Smooth muscle cell (in vitro differentiated cells): ENCODE measurements around the gene KRT81. TPM values are rescaled to one million over a fixed set of nuclear protein-coding genes. Genes with fewer than 3 reads are reported as not detected.
"Not testable (repeated sequence)": the region's sequence is repeated elsewhere in the genome, so short reads cannot be mapped to it uniquely, and the experiment has no call there.

ENCODE experiments used
- DNase-seq: peaks from one replicate; lab custom pipeline; 2025; ENCODE audit not compliant: unreplicated experiment; lab: John Stamatoyannopoulos, UW
- H2AFZ ChIP-seq: fragments of 200-600 bp; sonication (generic); 2 replicates; pipeline ENCODE4 v1.6.0; 2016; ENCODE audit warnings: antibody characterized with exemption, low read depth, mild to moderate bottlenecking
- H3F3A ChIP-seq: fragments of 200-600 bp; sonication (generic); 2 replicates; pipeline ENCODE4 v1.6.0; 2017; ENCODE audit warnings: antibody characterized with exemption, low read depth
- H3K27ac ChIP-seq: fragments of 200-600 bp; sonication (generic); 2 replicates; pipeline ENCODE4 v1.5.1; 2016; ENCODE audit warnings: low read depth, mild to moderate bottlenecking
- H3K27me3 ChIP-seq: fragments of 200-600 bp; sonication (generic); 2 replicates; pipeline ENCODE4 v1.6.1; 2016; ENCODE audit warnings: low read depth, mild to moderate bottlenecking
- H3K36me3 ChIP-seq: fragments of 200-600 bp; sonication (generic); 2 replicates; pipeline ENCODE4 v1.5.1; 2016; ENCODE audit warnings: low read depth
- H3K4me1 ChIP-seq: fragments of 200-600 bp; sonication (generic); 2 replicates; pipeline ENCODE4 v1.5.1; 2016; ENCODE audit warnings: low read depth
- H3K4me2 ChIP-seq: fragments of 200-600 bp; sonication (generic); 2 replicates; pipeline ENCODE4 v1.6.0; 2016; ENCODE audit warnings: mild to moderate bottlenecking
- H3K4me3 ChIP-seq: fragments of 200-600 bp; sonication (generic); 2 replicates; pipeline ENCODE4 v1.5.1; 2016; ENCODE audit warnings: mild to moderate bottlenecking
- H3K79me2 ChIP-seq: fragments of 200-600 bp; sonication (generic); 2 replicates; pipeline ENCODE4 v1.6.0; 2016; ENCODE audit warnings: low read depth, mild to moderate bottlenecking
- H3K9ac ChIP-seq: fragments of 200-600 bp; sonication (generic); 2 replicates; pipeline ENCODE4 v1.6.0; 2016; ENCODE audit warnings: low read depth
- H3K9me3 ChIP-seq: fragments of 200-600 bp; sonication (generic); replicated peaks from 2 replicates; pipeline ENCODE4 v1.5.1; 2016; ENCODE audit warnings: low read depth
- H4K20me1 ChIP-seq: fragments of 200-600 bp; sonication (generic); 2 replicates; pipeline ENCODE4 v1.6.0; 2016; ENCODE audit warnings: low read depth
- CTCF ChIP-seq: fragments of 200-600 bp; sonication (generic); IDR thresholded peaks from 2 replicates; pipeline ENCODE4 v1.5.1; 2017; ENCODE audit warnings: borderline replicate concordance, mild to moderate bottlenecking, antibody characterized with exemption; ENCODE audit not compliant: insufficient read depth, poor library complexity, severe bottlenecking
- WGBS: methylation state at CpG from one replicate; pipeline ENCODE4 v1.1.7; 2016; ENCODE audit warnings: low lambda C conversion rate; 5-methylcytosine and 5-hydroxymethylcytosine counted together
- polyA plus RNA-seq: library from polyadenylated mRNA; unstranded; fragments of >200 nt; fragmentation: Nextera tagmentation; extraction: Ambion mirVana; gene quantifications from 2 replicates; pipeline ENCODE4 v1.2.1, GENCODE V29; 2016
- total RNA-seq: library from RNA; depleted of rRNA; stranded (reverse); fragments of >200 nt; gene quantifications from 2 replicates; pipeline ENCODE4 v1.2.3, GENCODE V29; 2014

Gene KRT81
- total and polyA plus RNA-seq, 2 experiments from 2014 or later, result 0.49 to 1.4 TPM

GRCh38 chr12:52243259-52243855 lies 48.0 kb downstream of the KRT81 start:
- no peak overlapping the region for H2AFZ ChIP-seq
- 68% methylated on average over 5 of the region's 5 CpGs for WGBS

GRCh38 chr12:52242442-52243258 lies 48.7 kb downstream of the KRT81 start:
- 98% methylated on average over 10 of the region's 11 CpGs for WGBS
- Histone ChIP-seq H3K4me2 (no peak overlapping the region), H3K27ac (no peak overlapping the region), H3K9ac (no peak overlapping the region), H4K20me1 (peaks cover 6% of the 10 kb centered on the region), H3K4me3 (no peak overlapping the region), H2AFZ (no peak overlapping the region), H3K9me3 (no peaks in the 10 kb centered on the region), H3K4me1 (no peaks in the 10 kb centered on the region), H3K79me2 (no peaks in the 10 kb centered on the region), H3K27me3 (no peaks in the 10 kb centered on the region), H3K36me3 (no peaks in the 10 kb centered on the region), H3F3A (no peaks in the 10 kb centered on the region)
- DNase-seq, result no peak
- TF ChIP-seq CTCF, result no peak

More at GRCh38 chr12:52243259-52243855, 48.0 kb downstream of the KRT81 start:
- Histone ChIP-seq H3K9ac (no peak overlapping the region), H3K27ac (peak overlapping the region; percentile 55), H3K4me3 (no peak overlapping the region), H3K27me3 (no peaks in the 10 kb centered on the region), H4K20me1 (peaks cover 6% of the 10 kb centered on the region), H3K36me3 (no peaks in the 10 kb centered on the region), H3K9me3 (no peaks in the 10 kb centered on the region), H3F3A (no peaks in the 10 kb centered on the region), H3K79me2 (no peaks in the 10 kb centered on the region), H3K4me1 (no peaks in the 10 kb centered on the region), H3K4me2 (peak overlapping the region; percentile 43)
- TF ChIP-seq CTCF, result no peak
- DNase-seq, result no peak

- no peaks in the 10 kb centered on the region for H3K79me2 ChIP-seq
- H3K4me3 ChIP-seq, result no peak overlapping the region
- TF ChIP-seq CTCF, result no peak
- H3F3A ChIP-seq, result no peaks in the 10 kb centered on the region
- no peaks in the 10 kb centered on the region for H3K9me3 ChIP-seq
- no peak overlapping the region for H2AFZ ChIP-seq
- WGBS, result 75% methylated on average over 11 of the region's 11 CpGs
- H3K9ac ChIP-seq, result no peak overlapping the region
- no peak overlapping the region for H3K4me2 ChIP-seq
- H3K27me3 ChIP-seq, result no peaks in the 10 kb centered on the region
- no peaks in the 10 kb centered on the region for H3K36me3 ChIP-seq
- DNase-seq, result no peak
- H3K27ac ChIP-seq, result no peak overlapping the region
- no peaks in the 10 kb centered on the region for H3K4me1 ChIP-seq
- H4K20me1 ChIP-seq, result peaks cover 14% of the 10 kb centered on the region
Measured at GRCh38 chr12:52241205-52241842, 50.0 kb downstream of the KRT81 start.

GRCh38 chr12:52240247-52240646 lies 51.1 kb downstream of the KRT81 start:
- not testable (repeated sequence) for H3K36me3 ChIP-seq, H3K27ac ChIP-seq, H3K79me2 ChIP-seq, H3K27me3 ChIP-seq, H3K4me1 ChIP-seq, H3K9me3 ChIP-seq, H3K9ac ChIP-seq, H2AFZ ChIP-seq, H3K4me3 ChIP-seq, H3K4me2 ChIP-seq, H3F3A ChIP-seq, DNase-seq
- H4K20me1 ChIP-seq, result peaks cover 21% of the 10 kb centered on the region
- 87% methylated on average over 6 of the region's 6 CpGs for WGBS
